ENCODE data around the gene VPS4B.
"Not testable (repeated sequence)": the region's sequence is repeated elsewhere in the genome, so short reads cannot be mapped to it uniquely, and the experiment has no call there.

VPS4B gene

DNA sequence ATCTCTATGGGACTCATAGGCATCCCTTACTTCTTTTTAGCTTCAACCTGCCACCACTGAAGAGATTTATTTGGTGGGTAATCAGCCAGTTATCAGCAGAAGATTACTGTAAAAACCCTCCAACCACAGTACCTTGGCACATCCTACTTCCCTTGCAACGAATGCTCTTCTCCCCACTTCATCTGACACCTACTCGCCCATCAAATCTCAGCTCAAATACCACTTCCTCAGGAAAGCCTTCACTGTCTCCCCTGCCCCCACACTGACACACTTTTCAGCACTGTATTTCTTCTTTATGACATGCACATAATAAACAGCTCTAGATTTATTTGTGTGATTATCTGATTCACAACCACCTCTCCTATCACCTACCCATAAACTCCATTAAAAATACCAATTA, 58.3 kb downstream of the VPS4B start:
- Histone ChIP-seq H3K4me3 (ENCODE audit: low read length in 2 of 2) (no peak overlapping the region), H3K4me1 (ENCODE audit: control insufficient read depth in 2 of 2, insufficient read depth in 2 of 2, low read length in 2 of 2) (peaks cover 6% of the 10 kb centered on the region in 2 donors), H3K27me3 (ENCODE audit: control insufficient read depth in 2 of 2, insufficient read depth in 2 of 2, low read length in 2 of 2) (no peaks in the 10 kb centered on the region), H3K9me3 (ENCODE audit: control insufficient read depth in 2 of 2, low read length in 2 of 2) (no peaks in the 10 kb centered on the region), H3K9ac (ENCODE audit: low read depth in 1 of 2, low read length in 2 of 2) (no peak overlapping the region), H3K36me3 (ENCODE audit: control insufficient read depth in 2 of 2, insufficient read depth in 2 of 2, low read length in 2 of 2) (peaks cover 22 to 26% of the 10 kb centered on the region in 2 donors), H3K27ac (ENCODE audit: low read depth in 2 of 2, low read length in 2 of 2) (no peak overlapping the region)

DNA sequence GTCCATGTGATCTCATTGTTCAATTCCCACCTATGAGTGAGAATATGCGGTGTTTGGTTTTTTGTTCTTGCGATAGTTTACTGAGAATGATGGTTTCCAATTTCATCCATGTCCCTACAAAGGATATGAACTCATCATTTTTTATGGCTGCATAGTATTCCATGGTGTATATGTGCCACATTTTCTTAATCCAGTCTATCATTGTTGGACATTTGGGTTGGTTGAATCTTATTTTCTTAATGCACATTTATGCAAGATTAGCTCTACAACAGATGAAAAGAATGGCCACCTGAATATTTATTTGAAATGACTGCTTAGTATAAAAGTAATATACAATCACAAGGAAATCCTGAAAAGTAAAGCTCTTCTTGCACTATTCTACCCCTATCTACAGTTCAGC, 58.9 kb downstream of the VPS4B start:
- not testable (repeated sequence) for H3K27me3 ChIP-seq (ENCODE audit: control insufficient read depth in 2 of 2, insufficient read depth in 2 of 2, low read length in 2 of 2); H3K4me3 ChIP-seq (ENCODE audit: low read length in 2 of 2); H3K27ac ChIP-seq (ENCODE audit: low read depth in 2 of 2, low read length in 2 of 2); H3K9ac ChIP-seq (ENCODE audit: low read depth in 1 of 2, low read length in 2 of 2); H3K9me3 ChIP-seq (ENCODE audit: control insufficient read depth in 2 of 2, low read length in 2 of 2); H3K4me1 ChIP-seq (ENCODE audit: control insufficient read depth in 2 of 2, insufficient read depth in 2 of 2, low read length in 2 of 2)
- H3K36me3 ChIP-seq (ENCODE audit: control insufficient read depth in 2 of 2, insufficient read depth in 2 of 2, low read length in 2 of 2), result peaks cover 22 to 28% of the 10 kb centered on the region in 2 donors

DNA sequence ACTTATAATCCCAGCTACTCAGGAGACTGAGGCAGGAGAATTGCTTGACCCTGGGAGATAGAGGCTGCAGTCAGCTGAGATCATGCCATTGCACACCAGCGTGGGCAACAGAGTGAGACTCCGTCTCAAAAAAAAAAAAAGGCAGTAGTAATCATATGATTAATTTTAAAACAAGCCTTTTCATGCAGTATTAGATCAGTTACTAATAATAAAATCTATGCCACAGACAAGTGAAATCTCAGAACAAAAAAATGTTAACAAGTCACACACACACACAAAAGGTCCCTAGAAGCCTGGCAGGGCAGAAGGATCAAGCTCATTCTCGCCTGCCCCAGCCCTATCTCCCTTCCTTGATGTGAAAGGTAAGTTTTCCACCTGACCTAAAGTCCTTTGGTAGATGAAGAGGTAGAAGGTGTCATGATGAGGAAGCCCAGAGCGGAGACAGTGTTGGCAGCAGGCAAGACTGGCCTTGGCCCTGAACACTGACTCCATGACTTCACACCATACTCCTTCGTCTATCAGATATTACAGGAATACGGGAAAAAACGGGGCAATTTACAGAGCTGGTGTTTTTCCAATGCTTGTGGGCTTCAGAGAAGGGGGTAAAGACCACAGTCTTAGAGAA, 65.9 kb downstream of the VPS4B start:
- Histone ChIP-seq H3K9me3 (ENCODE audit: control insufficient read depth in 2 of 2, low read length in 2 of 2) (no peaks in the 10 kb centered on the region), H3K4me3 (ENCODE audit: low read length in 2 of 2) (no peak overlapping the region), H3K27me3 (ENCODE audit: control insufficient read depth in 2 of 2, insufficient read depth in 2 of 2, low read length in 2 of 2) (no peaks in the 10 kb centered on the region), H3K36me3 (ENCODE audit: control insufficient read depth in 2 of 2, insufficient read depth in 2 of 2, low read length in 2 of 2) (peaks cover 51 to 53% of the 10 kb centered on the region in 2 donors), H3K4me1 (ENCODE audit: control insufficient read depth in 2 of 2, insufficient read depth in 2 of 2, low read length in 2 of 2) (no peaks in the 10 kb centered on the region), H3K27ac (ENCODE audit: low read depth in 2 of 2, low read length in 2 of 2) (no peak overlapping the region), H3K9ac (ENCODE audit: low read depth in 1 of 2, low read length in 2 of 2) (no peak overlapping the region)

DNA sequence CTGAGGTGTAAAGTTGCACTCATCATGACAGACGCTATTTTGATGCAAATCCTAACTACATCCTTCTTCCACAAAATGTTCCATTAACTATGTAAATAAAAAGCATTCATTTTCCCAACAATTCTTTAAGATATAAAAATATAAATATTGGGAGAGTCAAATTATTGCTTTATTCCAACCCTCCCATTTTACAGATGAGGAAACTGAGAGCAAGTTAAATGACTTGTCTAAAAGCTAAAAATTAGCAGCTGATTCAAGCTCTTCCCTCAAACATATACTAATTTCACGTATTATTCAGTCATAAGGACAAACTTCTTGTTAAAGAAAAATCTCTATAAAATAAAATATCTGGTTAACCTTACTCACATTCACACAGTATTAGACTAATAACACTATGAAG, 72.0 kb downstream of the VPS4B start:
- no peak overlapping the region for H3K27ac ChIP-seq (ENCODE audit: low read depth in 2 of 2, low read length in 2 of 2)
- H3K36me3 ChIP-seq (ENCODE audit: control insufficient read depth in 2 of 2, insufficient read depth in 2 of 2, low read length in 2 of 2), result peaks cover 51 to 67% of the 10 kb centered on the region in 2 donors
- no peak overlapping the region for H3K4me3 ChIP-seq (ENCODE audit: low read length in 2 of 2)
- no peaks in the 10 kb centered on the region for H3K9me3 ChIP-seq (ENCODE audit: control insufficient read depth in 2 of 2, low read length in 2 of 2)
- H3K4me1 ChIP-seq (ENCODE audit: control insufficient read depth in 2 of 2, insufficient read depth in 2 of 2, low read length in 2 of 2), result no peaks in the 10 kb centered on the region
- no peaks in the 10 kb centered on the region for H3K27me3 ChIP-seq (ENCODE audit: control insufficient read depth in 2 of 2, insufficient read depth in 2 of 2, low read length in 2 of 2)
- no peak overlapping the region for H3K9ac ChIP-seq (ENCODE audit: low read depth in 1 of 2, low read length in 2 of 2)

DNA sequence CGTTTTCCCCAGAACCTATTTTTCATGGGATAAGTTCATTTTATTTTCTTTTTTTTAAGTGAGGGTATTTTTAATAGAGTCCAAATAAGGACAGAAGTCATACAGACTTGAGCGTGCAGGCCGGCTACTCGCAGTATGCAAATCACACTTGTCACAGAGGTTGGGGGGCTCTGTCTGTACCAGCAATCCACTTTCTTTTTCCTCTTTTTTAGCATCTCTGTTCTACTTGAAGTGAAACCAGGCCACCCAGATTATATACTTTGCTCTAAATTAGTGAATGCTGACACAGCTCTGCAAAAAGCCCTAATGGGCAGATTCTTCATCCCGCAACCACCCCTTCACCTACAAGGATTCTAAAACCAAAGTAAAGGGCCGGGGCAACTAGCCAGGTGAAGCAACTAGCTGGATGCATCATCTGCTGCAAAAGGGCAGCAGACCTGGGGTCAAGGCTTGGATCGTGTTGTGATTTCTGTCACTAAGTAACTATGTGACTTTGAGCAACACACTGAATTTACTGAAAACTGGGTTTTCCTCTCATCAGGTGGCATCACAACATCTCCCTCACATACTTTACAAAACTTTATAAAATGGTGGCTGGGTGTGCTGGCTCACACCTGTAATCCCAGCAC, 73.7 kb downstream of the VPS4B start:
- no peaks in the 10 kb centered on the region for H3K4me1 ChIP-seq (ENCODE audit: control insufficient read depth in 2 of 2, insufficient read depth in 2 of 2, low read length in 2 of 2)
- H3K4me3 ChIP-seq (ENCODE audit: low read length in 2 of 2), result no peak overlapping the region
- H3K9me3 ChIP-seq (ENCODE audit: control insufficient read depth in 2 of 2, low read length in 2 of 2), result no peaks in the 10 kb centered on the region
- no peak overlapping the region for H3K9ac ChIP-seq (ENCODE audit: low read depth in 1 of 2, low read length in 2 of 2)
- no peaks in the 10 kb centered on the region for H3K27me3 ChIP-seq (ENCODE audit: control insufficient read depth in 2 of 2, insufficient read depth in 2 of 2, low read length in 2 of 2)
- peaks cover 42 to 67% of the 10 kb centered on the region in 2 donors for H3K36me3 ChIP-seq (ENCODE audit: control insufficient read depth in 2 of 2, insufficient read depth in 2 of 2, low read length in 2 of 2)
- no peak overlapping the region for H3K27ac ChIP-seq (ENCODE audit: low read depth in 2 of 2, low read length in 2 of 2)

- Histone ChIP-seq H3K9me3 (ENCODE audit: control insufficient read depth in 2 of 2, low read length in 2 of 2) (no peaks in the 10 kb centered on the region), H3K36me3 (ENCODE audit: control insufficient read depth in 2 of 2, insufficient read depth in 2 of 2, low read length in 2 of 2) (peaks cover 44 to 68% of the 10 kb centered on the region in 2 donors), H3K4me1 (ENCODE audit: control insufficient read depth in 2 of 2, insufficient read depth in 2 of 2, low read length in 2 of 2) (no peaks in the 10 kb centered on the region), H3K27ac (ENCODE audit: low read depth in 2 of 2, low read length in 2 of 2) (no peak overlapping the region), H3K9ac (ENCODE audit: low read depth in 1 of 2, low read length in 2 of 2) (no peak overlapping the region), H3K27me3 (ENCODE audit: control insufficient read depth in 2 of 2, insufficient read depth in 2 of 2, low read length in 2 of 2) (no peaks in the 10 kb centered on the region), H3K4me3 (ENCODE audit: low read length in 2 of 2) (no peak overlapping the region)
Measured at GRCh38 chr18:63346480-63347183, 75.6 kb downstream of the VPS4B start.

DNA sequence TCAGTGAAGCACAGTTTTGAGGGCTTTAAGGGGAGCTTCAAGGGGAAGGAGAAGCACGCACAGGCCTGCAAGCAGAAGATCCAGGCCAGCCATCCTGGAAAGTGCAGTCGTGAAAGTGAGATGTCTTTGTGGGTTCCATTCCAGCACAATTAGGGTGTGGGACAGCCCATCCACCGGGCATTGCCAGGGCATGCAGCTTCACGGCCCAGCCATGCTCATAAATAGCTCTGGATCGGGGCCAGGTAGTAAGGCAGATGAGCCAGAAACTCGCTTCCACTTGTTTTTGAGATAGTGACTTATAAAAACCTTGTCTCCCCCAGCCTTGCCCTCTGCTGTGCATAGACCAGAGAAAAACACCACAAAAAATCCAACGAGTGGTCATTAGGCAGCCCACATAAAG, 76.2 kb downstream of the VPS4B start:
- Histone ChIP-seq H3K9ac (ENCODE audit: low read depth in 1 of 2, low read length in 2 of 2) (no peak overlapping the region), H3K4me1 (ENCODE audit: control insufficient read depth in 2 of 2, insufficient read depth in 2 of 2, low read length in 2 of 2) (no peaks in the 10 kb centered on the region), H3K27ac (ENCODE audit: low read depth in 2 of 2, low read length in 2 of 2) (no peak overlapping the region), H3K4me3 (ENCODE audit: low read length in 2 of 2) (no peak overlapping the region), H3K36me3 (ENCODE audit: control insufficient read depth in 2 of 2, insufficient read depth in 2 of 2, low read length in 2 of 2) (peaks cover 42 to 64% of the 10 kb centered on the region in 2 donors), H3K9me3 (ENCODE audit: control insufficient read depth in 2 of 2, low read length in 2 of 2) (no peaks in the 10 kb centered on the region), H3K27me3 (ENCODE audit: control insufficient read depth in 2 of 2, insufficient read depth in 2 of 2, low read length in 2 of 2) (no peaks in the 10 kb centered on the region)

DNA sequence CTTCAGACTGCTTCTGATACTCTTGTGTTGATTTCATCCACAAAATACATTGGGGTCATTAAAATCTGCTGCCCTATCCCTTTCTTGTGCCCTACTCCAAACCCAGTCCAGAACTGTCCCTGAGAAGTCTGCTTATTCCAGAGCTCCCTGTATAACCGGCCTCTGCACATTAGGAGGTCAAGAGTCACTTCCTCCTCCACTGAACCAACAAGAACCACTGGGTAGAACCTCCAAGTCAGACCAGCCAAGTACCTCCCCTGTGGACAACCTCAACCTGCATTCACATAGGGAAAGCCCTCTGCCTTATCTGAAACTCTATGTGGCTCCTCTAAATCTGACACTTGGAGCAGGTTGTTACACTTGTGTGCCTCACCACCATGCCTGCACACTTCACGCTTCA, 77.4 kb downstream of the VPS4B start:
- no peaks in the 10 kb centered on the region for H3K27me3 ChIP-seq (ENCODE audit: control insufficient read depth in 2 of 2, insufficient read depth in 2 of 2, low read length in 2 of 2)
- peaks cover 41 to 61% of the 10 kb centered on the region in 2 donors for H3K36me3 ChIP-seq (ENCODE audit: control insufficient read depth in 2 of 2, insufficient read depth in 2 of 2, low read length in 2 of 2)
- H3K27ac ChIP-seq (ENCODE audit: low read depth in 2 of 2, low read length in 2 of 2), result no peak overlapping the region
- H3K9me3 ChIP-seq (ENCODE audit: control insufficient read depth in 2 of 2, low read length in 2 of 2), result no peaks in the 10 kb centered on the region
- H3K4me1 ChIP-seq (ENCODE audit: control insufficient read depth in 2 of 2, insufficient read depth in 2 of 2, low read length in 2 of 2), result no peaks in the 10 kb centered on the region
- H3K4me3 ChIP-seq (ENCODE audit: low read length in 2 of 2), result no peak overlapping the region
- no peak overlapping the region for H3K9ac ChIP-seq (ENCODE audit: low read depth in 1 of 2, low read length in 2 of 2)

GRCh38 chr18:63344263-63344662, 78.0 kb downstream of the VPS4B start:
- H3K27me3 ChIP-seq (ENCODE audit: control insufficient read depth in 2 of 2, insufficient read depth in 2 of 2, low read length in 2 of 2), result no peaks in the 10 kb centered on the region
- H3K4me1 ChIP-seq (ENCODE audit: control insufficient read depth in 2 of 2, insufficient read depth in 2 of 2, low read length in 2 of 2), result no peaks in the 10 kb centered on the region
- no peak overlapping the region for H3K9ac ChIP-seq (ENCODE audit: low read depth in 1 of 2, low read length in 2 of 2)
- H3K36me3 ChIP-seq (ENCODE audit: control insufficient read depth in 2 of 2, insufficient read depth in 2 of 2, low read length in 2 of 2), result peaks cover 40 to 54% of the 10 kb centered on the region in 2 donors
- no peaks in the 10 kb centered on the region for H3K9me3 ChIP-seq (ENCODE audit: control insufficient read depth in 2 of 2, low read length in 2 of 2)
- no peak overlapping the region for H3K4me3 ChIP-seq (ENCODE audit: low read length in 2 of 2)
- H3K27ac ChIP-seq (ENCODE audit: low read depth in 2 of 2, low read length in 2 of 2), result no peak overlapping the region

GRCh38 chr18:63342206-63342605, 80.1 kb downstream of the VPS4B start:
- Histone ChIP-seq H3K4me1 (ENCODE audit: control insufficient read depth in 2 of 2, insufficient read depth in 2 of 2, low read length in 2 of 2) (no peaks in the 10 kb centered on the region), H3K27me3 (ENCODE audit: control insufficient read depth in 2 of 2, insufficient read depth in 2 of 2, low read length in 2 of 2) (no peaks in the 10 kb centered on the region), H3K9me3 (ENCODE audit: control insufficient read depth in 2 of 2, low read length in 2 of 2) (no peaks in the 10 kb centered on the region), H3K9ac (ENCODE audit: low read depth in 1 of 2, low read length in 2 of 2) (no peak overlapping the region), H3K27ac (ENCODE audit: low read depth in 2 of 2, low read length in 2 of 2) (no peak overlapping the region), H3K36me3 (ENCODE audit: control insufficient read depth in 2 of 2, insufficient read depth in 2 of 2, low read length in 2 of 2) (peaks cover 43 to 63% of the 10 kb centered on the region in 2 donors), H3K4me3 (ENCODE audit: low read length in 2 of 2) (no peak overlapping the region)
